Measurements from ENCODE around the gene CD151.
A peak's percentile ranks its signal among the peaks of the same experiment; 100 is the strongest.

CD151 gene

DNA sequence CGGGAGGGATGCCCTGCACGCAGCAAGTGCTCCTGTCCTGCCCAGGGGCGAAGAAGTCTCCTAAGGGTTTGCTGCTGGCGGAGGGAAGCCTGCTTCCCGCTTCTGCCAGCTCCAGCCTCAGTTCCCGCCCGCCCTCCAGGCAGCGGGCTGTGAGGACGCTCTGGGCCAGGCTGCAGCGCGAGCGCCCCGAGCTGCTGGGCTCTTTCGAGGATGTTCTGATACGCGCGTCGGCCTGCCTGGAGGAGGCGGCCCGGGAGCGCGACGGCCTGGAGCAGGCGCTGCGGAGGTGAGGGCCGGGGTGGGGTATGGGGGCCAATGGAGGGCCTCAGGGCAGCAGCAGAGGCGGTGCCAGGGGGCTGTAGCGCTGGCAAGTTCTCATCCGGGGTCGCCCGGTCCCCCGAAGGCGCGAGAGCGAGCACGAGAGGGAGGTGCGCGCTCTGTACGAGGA lies 2.9 kb upstream of the CD151 start:
- DNase-seq = no peak

DNA sequence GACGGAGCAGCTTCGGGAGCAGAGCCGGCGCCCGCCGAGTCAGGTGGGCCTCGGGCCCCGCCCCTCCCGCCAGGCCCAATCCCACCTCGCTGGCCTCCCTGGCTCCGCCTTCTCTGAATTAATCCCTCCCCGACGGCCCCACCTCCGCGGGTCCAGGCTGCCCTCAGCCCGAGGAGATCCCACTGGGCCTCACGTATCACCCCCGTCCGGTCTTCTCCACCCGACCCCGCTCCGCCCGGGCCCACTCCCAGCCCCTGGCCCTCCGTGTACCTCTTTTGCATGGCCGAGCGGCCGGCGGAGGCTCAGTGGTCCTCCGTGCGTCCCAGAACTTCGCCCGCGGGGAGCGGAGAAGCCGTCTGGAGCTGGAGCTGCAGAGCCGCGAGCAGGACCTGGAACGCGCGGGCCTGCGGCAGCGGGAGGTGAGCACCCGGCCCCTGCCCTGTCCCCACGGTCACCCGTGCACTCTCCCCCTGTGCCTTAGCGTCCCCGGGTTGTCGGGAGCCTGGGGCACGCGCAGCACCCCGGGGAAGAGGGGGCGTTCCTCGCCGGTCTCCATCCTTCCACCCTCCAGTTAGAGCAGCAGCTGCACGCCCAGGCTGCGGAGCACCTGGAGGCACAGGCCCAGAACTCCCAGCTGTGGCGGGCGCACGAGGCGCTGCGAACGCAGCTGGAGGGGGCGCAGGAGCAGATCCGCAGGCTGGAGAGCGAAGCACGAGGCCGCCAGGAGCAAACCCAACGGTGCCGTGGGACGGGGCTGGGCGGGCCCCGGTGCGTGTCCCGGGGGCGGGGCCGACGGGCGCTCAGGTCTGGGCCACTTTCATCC lies 2.2 kb upstream of the CD151 start:
- peak; percentile 69 for DNase-seq

DNA sequence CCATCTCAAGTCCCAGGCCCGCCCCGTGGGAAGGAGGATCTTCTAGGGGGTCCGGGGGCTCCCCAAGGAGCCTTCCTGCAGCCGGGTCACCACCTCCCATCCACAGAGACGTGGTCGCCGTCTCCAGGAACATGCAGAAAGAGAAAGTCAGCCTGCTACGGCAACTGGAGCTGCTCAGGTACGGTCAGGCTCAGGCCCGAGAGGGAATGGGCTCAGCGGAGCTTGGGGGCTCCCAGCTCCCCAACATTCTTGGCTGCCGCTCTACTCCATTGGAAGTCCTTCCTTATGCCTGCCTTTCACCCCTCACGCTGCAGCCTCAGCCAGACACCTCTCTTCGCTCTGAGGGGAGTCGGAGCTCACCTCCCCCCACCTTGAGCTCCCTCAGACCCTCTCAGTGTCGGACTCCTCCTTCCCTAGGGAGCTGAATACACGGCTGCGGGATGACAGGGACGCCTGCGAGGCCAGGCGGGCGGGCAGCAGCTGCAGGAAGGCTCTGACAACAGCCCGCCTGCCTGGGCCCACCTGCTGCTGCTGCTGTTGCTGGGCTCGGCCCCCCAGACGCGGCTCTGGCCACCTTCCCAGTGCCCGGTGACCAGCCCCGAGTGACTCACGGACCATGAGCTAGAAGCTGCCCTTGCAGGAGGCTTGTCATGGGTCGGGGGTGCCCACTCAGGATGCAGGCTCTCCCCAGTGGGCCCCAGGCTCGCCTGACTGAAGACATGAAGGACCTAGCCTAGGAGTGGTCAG lies 1.5 kb upstream of the CD151 start:
- no peak for DNase-seq

DNA sequence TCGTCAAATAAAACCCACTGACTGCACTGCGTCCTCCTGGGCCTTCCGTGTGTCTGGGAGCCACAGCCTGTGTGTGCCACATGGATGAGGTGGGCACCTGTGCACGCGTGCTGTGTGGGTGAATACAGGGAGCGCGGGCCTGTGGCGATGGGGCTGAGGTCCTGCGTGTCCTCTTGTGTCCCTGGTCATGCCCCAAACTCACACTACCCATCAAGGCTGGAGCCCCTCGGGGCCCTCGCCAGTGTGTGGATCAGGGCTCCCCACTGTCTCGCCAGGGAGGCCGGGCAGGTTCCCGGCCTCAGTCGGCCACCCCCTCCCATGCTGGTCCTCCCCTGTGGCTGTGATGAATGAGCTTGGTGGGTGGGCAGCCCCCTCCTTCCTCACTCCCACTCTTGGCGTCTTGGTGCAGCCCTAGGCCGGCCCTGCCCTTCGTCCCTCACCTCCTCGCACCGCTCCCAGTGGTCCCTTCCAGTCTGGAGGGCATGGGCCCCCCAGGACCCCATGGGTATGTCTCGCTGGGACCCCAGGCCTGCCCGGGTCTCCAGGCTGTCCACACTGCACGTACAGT lies 707 bp upstream of the CD151 start:
- no peak for DNase-seq

DNA sequence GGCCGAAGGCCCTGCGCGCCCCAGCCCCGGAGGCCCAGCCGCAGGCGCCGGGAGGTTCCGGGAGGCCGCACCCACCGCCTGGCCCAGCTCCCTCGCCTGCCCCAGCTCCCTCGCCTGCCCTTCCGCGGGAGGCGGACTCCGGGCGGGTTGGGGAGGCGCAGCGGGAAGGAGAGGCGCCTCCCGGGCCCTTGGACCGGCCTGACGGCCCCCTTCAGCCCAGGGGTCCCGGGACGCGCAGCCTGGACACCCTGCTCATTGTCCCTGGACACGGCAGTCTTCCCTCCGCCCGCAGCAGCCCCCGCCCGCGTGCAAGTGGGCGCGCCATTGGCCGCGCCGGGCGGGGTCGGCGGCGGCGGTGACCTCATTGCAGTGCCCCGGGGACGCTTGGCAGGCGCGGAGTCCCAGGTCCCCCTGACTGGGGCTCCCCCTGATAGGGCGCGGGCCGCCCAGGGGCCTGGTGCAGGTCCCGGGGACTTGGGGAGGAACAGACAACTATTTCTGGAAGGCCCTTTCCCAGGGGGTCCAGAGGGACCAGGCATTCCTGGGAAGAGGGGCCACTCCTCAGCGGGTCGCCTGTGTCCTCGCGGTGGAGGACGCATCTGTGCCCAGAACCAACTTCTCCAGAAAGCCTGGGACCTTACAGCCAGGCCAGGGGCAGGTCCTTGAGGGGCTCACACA lies 501 bp downstream of the CD151 start:
- peak; percentile 22 for DNase-seq

DNA sequence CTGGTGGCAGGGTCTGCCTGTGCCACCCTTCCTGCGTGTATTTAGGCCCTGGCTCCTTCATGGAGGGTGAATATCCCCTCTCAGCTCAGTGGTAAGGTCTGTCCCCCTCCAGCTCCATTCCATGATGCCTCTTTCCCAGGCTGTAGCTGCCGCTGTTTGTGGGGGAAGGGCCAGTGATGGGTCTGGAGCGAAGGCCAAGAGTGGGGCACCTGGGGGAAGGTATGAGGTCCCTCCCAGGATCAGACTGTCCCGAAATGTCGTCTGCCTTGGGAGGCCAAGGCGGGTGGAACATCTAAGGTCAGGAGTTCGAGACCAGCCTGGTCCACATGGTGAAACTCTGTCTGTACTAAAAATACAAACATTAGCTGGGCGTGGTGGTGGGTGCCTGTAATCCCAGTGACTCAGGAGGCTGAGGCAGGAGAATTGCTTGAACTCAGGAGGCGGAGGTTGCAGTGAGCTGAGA lies 1.1 kb downstream of the CD151 start:
- no peak for DNase-seq

DNA sequence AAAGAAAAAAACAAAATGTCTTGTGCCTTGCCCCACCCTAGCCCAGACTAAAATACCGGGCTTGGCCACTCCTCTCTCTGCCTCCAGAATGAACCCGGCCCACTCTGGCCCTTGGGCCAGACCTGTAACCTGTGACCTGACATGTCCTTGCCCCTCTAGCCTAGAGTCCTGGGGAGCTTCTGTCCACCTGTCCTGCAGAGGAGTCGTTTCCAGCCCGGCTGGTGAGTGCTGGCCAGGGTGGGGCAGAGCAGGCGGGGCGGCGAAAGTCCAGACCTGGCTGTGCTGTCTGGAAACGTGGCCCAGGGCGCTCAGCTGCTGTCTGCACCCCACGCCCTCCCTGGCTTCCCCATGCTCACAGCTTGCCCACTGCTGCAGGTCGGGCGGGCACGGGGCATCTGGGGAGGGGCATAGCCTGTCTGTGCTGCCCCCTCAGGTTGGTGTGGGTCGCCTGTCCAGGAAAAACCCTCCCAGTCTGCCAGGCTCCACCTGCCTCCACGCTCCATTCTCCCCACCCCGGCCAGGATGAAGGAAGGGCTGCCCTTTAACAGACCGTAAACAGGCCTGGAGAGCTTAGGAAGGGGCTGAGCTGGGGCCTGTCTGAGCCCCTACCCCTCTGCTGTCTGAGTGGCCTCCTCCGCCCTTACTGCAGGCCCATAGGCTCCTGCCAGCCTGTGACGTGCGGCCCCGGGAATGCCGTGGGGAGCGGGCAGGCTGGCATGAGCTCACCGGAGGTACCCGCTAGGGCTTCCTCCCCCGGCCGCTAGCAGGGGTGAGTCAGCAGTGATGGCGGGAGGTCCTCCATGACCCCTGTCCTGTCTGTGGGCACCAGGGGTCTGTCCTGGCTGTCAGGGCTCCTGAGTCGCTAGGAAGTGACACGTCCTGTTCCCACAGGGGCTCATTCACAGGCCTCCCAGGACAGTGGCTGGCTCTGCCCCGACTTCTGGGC lies 1.9 kb downstream of the CD151 start:
- no peak for DNase-seq

DNA sequence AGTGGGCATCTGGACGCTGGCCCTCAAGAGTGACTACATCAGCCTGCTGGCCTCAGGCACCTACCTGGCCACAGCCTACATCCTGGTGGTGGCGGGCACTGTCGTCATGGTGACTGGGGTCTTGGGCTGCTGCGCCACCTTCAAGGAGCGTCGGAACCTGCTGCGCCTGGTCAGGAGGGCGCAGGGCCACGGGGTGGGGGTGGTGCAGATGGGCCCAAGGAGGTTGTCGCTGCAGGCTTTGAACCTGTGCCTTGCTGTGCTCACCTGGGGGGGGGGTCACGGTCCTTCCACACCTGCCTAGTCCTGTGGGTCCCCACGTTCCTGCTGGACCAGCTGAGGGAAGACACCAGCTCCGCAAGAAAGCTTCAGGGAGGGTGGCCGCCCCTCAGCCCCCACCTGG lies 3.5 kb downstream of the CD151 start:
- no peak for DNase-seq

DNA sequence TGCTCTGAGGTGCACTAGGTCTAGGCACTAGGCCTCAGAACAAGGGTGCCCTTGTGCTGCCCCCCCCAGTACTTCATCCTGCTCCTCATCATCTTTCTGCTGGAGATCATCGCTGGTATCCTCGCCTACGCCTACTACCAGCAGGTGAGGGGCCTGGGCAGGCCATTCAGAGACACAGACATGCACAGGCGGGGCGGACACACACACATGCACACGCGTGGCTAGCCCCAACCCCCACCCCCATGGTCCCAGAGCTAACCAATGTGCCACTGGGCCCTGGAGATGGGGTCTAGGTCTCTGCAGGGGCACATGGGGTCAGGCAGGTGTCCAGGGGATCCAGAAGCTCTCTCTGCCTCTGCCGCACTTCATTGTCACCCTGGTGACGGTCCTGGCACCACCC lies 3.9 kb downstream of the CD151 start:
- DNase-seq = no peak

DNA sequence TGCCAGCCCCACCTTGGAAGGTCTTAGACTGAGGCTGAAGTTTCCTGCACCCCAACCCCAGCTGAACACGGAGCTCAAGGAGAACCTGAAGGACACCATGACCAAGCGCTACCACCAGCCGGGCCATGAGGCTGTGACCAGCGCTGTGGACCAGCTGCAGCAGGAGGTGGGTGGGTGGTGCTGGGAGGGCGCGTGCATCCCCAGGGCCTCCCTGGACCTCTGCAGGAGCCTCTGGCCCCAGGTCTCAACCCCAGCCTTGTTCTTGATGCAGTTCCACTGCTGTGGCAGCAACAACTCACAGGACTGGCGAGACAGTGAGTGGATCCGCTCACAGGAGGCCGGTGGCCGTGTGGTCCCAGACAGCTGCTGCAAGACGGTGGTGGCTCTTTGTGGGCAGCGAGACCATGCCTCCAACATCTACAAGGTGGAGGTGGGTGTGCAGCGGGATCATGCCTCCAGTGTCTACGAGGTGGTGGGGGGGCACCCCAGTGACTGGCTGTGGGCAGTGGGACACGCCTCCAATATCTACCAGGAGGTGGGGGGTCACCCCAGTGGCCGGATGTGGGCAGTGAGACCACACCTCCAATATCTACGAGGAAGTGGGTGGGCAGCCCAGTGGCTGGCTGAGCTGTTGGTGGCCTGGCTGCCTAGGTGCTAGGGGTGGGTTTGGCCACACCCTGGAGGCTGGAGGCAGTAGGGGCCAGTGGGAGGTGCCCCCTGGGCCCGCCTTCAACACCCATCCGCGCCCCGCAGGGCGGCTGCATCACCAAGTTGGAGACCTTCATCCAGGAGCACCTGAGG lies 4.6 kb downstream of the CD151 start:
- no peak for DNase-seq

DNA sequence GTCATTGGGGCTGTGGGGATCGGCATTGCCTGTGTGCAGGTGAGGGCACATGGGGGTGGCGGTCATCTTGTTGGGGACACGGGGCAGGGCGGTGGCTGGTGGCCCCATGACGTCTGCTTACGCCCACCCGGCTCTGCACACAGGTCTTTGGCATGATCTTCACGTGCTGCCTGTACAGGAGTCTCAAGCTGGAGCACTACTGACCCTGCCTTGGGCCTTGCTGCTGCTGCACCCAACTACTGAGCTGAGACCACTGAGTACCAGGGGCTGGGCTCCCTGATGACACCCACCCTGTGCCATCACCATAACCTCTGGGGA lies 5.2 kb downstream of the CD151 start:
- DNase-seq = no peak

DNA sequence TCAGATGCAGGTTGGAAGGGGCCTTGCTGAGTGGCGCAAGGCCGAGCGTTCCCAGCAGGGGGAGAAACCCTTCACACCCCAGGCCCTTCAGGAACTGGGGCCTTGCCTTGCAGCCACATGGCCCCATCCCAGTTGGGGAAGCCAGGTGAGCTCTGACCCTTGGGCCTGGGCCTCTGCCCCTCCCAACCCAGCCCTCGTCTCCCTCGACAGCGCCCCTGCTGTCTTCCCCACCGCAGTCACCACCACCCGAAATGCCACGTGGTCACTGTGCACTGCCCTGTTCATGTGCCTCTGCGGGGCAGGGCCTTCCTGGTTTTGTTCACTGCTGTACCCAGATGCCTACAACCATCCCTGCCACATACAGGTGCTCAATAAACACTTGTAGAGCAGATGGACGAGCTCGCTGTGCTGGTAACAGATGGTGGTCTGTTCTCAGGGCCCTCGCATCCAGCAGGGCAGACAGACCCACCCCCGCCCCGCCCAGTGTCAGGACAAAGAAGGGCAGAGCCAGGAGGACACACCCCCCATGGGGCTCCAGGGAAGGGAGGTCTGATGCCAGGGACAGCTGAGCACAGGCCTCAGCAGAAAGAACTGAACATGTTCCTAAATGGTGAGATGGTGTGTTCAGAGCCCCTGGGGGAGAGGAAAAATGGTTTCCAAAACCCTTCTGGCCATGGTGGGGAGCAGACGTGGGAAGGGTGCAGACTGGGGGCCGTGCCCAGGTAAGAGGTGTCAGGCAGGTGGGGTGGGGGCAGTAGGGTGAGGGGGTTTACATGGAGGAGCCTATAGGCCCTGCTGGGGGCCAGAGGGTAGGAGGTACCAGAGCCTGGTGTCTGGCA lies 5.9 kb downstream of the CD151 start:
- DNase-seq = no peak

DNA sequence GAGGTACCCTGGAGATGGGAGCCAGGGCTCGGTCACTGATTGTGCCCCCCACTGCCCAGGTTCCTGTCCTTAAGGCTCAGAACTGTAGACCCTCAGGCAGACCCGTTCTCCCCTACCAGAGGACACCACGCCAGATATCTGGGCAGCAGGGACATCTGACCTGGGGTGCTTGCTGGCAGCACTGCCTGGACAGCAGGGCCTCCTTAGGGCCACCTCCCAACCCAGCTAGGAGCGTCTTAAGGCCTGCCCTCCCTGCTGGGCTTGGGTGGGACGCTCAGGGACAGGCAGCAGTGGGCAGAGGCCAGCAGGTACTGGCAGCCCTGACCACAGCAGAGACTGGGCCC lies 6.5 kb downstream of the CD151 start:
- no peak for DNase-seq

DNA sequence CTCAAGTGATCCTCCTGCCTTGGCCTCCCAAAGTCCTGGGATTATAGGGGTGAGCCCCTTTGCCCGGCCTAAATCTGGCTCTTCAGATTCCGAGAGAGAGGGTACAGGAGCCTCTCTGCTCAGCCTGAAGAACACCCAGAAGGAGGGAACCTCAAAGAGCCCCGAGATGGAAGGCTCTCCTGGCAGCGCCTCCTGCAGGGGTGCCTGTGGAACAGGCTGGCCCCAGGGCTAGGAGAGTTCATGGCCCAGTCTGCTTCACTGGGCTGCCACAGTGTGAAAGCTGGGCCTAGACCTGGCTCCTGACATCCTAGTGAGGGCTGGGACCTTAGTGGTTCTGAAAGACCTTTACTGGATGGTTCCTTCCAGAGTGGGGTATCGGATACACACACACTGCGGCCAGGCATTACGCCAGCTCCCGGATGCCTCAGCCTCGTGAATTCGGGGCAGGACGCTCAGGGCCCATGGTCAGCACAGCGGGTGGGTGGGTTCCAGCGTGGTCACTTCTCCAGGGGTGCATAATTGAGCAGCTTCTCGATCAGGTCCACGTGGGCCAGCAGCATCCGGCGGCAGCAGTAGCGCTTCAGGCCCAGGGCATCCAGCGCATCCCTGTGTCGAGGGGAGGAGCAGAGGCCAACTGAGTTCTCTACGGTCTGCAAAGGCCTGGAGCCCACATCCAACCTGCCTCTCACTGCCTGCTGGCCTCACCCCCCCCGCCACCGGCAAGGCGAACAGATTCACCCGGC lies 7.3 kb downstream of the CD151 start:
- no peak for DNase-seq

DNA sequence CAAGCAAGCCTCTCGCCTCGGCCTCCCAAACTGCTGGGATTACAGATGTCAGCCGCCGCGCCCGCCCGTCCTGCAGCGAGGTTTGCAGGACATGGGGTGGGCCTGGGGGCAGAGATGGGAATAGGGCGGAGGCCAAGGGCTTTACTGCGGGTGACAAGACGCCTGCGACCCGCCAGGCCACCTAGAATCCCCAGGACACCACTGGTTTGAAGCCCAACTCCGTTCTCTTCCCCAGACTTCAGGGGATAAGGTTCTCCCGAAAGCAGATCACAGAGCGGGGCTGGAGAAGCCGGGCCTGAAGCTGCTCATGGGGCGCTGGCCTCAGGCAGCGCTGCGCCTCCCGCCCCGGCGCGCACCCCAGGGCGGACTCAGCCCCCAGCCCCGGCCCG lies 9.2 kb downstream of the CD151 start:
- DNase-seq = no peak

DNA sequence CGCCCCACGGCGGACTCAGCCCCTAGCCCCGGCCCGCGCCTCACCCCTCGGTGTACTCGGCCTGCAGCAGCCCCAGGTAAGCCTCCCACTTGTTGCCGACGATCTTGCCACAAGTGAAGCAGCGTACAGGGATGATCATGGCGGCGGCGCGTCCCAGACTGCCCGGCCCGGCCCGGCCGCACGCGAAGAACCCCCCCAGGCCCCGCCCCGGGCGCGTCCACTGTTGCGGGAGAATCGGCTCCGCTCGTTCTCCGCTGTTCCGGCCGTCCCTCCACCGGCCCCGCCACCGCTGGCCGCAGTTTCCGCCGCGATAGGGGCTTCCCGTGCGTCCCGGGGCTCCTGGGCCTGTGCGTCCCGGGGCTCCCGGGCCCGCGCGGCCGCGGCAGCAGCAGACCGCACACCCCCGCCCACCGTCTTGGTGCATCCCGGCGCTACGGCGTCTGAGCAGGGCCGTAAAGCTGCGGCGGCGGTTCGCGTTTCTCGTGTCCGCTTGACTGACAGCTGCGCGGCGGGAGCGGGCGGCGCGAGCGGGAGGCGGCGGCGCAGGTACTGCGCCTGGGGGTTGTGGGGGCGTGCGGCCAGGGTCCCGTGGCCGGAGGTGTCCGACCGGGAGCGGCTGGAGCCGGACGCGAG lies 9.7 kb downstream of the CD151 start, which contains the start of the genes POLR2L and TSPAN4:
Gene POLR2L, minus strand, starts transcription at position 160 of the 633 bp plus-strand sequence. Its CDS starts 21 bp downstream, at position 139.
Gene TSPAN4, plus strand, starts transcription at position 483 of the 633 bp plus-strand sequence. CDS start 7,453 bp downstream, outside the sequence.
- peak; percentile 82 for DNase-seq

DNA sequence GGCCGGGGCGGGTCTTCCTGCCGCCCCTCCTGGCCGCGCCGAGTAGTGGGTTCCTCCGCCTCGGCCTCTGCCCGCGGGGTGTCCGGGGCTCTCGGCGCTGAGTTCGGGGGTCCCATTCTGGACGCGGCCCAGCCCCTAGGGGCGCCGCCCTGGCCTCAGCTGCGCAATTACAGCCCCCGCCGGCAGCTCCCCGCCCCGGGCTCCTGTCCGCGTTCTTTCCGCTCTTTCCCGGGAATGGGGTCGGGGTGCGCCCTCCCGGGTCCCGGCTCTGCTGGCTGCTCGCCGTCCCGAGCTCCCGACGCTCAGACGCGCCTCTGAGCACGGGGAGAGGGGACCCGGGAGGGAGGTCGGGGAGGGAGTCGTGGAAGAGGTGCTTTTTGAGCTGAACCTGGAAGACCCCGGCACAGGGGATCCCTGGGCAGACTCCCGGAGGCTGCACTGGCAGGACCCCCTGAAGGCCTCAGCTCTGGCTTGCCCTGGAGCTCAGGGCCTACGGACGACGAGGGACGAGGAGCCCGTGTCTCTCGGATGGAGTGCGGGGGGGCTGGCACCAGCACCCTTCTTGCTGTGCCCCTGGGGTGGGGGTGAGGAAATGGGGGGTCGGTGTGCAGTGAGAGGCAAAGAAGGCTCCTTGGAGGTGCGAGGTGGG lies 10.5 kb downstream of the CD151 start:
- DNase-seq = no peak
